Smooth muscle cell of bladder (primary cell): ENCODE measurements around the gene SYDE1. TPM values are rescaled to one million over a fixed set of nuclear protein-coding genes. Genes with fewer than 3 reads are reported as not detected.

Experiments
- total RNA-seq: library from RNA; depleted of rRNA; stranded (reverse); fragments of >200 nt; gene quantifications from 2 replicates; pipeline ENCODE4 v1.2.3, GENCODE V29; 2014

SYDE1 gene, protein sequence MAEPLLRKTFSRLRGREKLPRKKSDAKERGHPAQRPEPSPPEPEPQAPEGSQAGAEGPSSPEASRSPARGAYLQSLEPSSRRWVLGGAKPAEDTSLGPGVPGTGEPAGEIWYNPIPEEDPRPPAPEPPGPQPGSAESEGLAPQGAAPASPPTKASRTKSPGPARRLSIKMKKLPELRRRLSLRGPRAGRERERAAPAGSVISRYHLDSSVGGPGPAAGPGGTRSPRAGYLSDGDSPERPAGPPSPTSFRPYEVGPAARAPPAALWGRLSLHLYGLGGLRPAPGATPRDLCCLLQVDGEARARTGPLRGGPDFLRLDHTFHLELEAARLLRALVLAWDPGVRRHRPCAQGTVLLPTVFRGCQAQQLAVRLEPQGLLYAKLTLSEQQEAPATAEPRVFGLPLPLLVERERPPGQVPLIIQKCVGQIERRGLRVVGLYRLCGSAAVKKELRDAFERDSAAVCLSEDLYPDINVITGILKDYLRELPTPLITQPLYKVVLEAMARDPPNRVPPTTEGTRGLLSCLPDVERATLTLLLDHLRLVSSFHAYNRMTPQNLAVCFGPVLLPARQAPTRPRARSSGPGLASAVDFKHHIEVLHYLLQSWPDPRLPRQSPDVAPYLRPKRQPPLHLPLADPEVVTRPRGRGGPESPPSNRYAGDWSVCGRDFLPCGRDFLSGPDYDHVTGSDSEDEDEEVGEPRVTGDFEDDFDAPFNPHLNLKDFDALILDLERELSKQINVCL
- total RNA-seq, result 12.2 and 19.0 TPM in 2 replicates

GRCh38 chr19:15107061-15108010 lies at the start of gene SYDE1:
TSS of gene SYDE1 (plus strand) at chr19:15107401. CDS start at chr19:15107434, 33 bp downstream.

DNA sequence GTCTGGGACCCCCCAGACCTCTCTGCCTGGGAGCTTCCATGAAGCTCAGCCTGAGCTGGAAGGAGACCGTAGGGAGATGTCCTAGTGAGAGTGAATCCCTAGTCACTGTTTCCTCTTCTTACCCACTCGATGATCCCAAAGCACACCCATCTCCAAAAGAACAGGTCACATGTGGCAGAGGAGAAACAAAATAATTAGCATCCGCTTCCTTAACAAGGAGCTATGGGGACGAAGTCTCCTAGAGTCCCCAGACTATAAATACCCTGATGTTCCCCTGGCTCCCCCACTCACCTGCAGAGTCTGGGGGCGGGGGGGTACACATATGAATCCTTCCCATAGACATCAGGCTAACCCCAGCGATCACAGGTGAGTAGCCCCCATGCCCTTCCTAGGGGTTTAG lies 25.3 kb upstream of the SYDE1 start, which contains the start of gene OR1I1:
Gene OR1I1, plus strand, starts transcription at position 301 of the 400 bp plus-strand sequence. CDS start 4,855 bp downstream, outside the sequence.

Other genes with a start within 250 kb of the SYDE1 start
- gene OR7A17, start 221.3 kb upstream of the SYDE1 start, total RNA-seq, result not detected in 2 replicates
- gene OR7C2, start 165.9 kb upstream of the SYDE1 start, total RNA-seq, result not detected in 2 replicates
- gene SLC1A6, start 127.5 kb upstream of the SYDE1 start, total RNA-seq, result not detected in 2 replicates
- not detected in 2 replicates for gene CASP14, start 57.9 kb upstream of the SYDE1 start, total RNA-seq
- not detected in 2 replicates for gene OR1I1, start 25.2 kb upstream of the SYDE1 start, total RNA-seq
- gene NOTCH3, start 93.6 kb downstream of the SYDE1 start, total RNA-seq, result 7.0 and 27.4 TPM in 2 replicates
- 0.09 TPM in 1 of 2 replicates, not detected in the other for gene EPHX3, start 125.0 kb downstream of the SYDE1 start, total RNA-seq
- 9.1 and 9.4 TPM in 2 replicates for gene BRD4, start 225.1 kb downstream of the SYDE1 start, total RNA-seq